Activated naive CD4-positive, alpha-beta T cell treated with anti-CD3 and anti-CD28 coated beads, Interleukin-2, amount 50 U/mL, for 16 hours (primary cell): ENCODE measurements around the gene OR8S1.
"Not testable (repeated sequence)": the region's sequence is repeated elsewhere in the genome, so short reads cannot be mapped to it uniquely, and the experiment has no call there.

ENCODE experiments used
- DNase-seq: peaks from one replicate; pipeline ENCODE4 v3.0.0-alpha.2; 2020

The OR8S1 gene, protein sequence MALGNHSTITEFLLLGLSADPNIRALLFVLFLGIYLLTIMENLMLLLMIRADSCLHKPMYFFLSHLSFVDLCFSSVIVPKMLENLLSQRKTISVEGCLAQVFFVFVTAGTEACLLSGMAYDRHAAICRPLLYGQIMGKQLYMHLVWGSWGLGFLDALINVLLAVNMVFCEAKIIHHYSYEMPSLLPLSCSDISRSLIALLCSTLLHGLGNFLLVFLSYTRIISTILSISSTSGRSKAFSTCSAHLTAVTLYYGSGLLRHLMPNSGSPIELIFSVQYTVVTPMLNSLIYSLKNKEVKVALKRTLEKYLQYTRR

DNA sequence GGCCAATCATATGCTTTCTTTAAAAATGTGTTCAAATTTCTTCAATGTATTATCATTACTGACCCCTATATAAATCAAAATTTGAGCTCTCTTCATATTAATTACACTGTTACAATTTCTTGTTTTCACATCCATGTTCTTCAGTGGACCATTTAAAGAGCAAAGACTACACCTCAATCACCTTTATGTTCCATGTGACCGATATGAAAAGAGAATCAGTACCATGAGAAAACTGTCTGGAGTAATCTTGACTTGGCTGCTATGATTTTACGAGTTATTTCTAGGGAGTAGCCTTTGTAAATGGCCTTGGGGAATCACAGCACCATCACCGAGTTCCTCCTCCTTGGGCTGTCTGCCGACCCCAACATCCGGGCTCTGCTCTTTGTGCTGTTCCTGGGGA lies at the start of gene OR8S1:
TSS of gene OR8S1 (plus strand) at position 301 of the 400 bp plus-strand sequence. CDS start at position 301, 0 bp downstream.
- no peak for DNase-seq

DNA sequence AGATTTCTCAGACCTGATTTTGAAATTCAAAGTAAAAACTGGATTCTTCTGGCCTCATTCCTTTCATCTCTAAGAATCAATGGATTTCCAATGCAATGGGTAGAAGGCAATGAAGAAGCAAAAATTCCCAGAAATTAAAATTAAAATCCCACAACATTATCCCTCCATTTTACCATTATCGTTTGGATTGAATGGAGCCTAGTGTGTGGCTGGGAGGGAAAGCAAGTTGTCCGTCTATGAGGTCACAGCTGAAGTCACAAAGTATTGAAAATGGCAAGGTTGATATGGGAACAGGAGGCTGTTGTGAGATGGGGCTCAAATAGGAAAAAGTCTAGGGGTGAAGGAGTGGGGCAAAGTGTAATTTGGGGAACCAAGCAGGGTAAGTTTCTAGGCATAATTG lies 43.2 kb upstream of the OR8S1 start, which contains the start of gene C12orf54:
TSS of gene C12orf54 (plus strand) at position 301 of the 400 bp plus-strand sequence. CDS start 799 bp downstream, outside the sequence.
- DNase-seq: no peak

DNA sequence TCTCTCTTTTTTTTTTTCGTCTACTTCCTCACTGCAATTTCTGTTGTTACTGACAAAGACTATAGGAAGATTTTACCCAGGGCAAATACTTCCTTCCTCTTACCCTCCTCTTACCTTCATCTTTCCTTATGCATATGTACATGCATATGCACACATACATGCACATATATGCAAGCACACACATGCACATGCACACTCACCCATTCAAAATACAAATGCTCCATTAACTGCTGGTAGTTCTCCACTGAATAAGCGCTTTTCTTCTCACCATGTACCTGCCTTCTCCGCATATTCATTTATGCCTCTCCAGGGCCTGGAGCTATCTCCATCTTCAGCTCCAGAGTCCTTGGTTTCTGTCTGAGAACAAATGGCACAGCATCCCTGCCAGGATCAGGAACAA lies 42.5 kb upstream of the OR8S1 start:
- no peak for DNase-seq

DNA sequence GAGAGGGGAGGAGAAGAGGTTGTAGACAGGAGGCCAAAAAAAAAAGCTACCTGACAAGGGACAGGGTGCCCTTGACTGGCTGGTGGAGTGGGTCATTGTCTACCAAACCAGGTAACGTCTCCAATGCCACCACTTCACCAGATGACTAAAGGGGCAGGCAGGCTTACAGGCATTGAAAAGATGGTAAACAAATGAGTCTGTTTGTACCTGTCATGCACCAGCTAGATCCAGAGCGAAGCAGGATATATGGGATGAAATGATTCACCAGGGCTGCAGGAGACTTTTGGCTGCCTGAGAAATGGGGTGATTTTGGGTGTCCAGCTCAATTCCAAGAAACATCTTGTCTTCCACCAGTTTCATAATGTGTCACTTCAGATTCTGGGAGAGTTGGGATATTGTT lies 39.2 kb upstream of the OR8S1 start:
- DNase-seq: no peak

DNA sequence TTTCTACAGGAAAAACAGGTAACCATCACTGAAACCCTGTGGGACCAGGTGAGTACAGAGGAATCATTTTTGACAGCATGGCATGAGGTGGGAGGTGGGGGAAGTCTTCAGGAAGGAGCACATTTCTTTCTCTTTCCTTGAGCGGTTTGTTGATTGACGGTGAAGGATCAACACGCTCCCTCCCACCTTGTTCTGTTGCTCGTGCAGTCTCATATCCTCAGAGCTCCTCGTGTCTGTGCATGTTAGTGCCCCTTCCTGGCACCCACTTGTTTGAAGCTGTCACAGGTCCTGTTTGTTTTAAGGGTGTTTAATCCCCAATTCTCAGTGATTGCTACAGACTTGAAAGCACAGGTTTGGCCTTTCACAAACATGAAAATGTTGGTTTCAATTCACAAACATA lies 38.8 kb upstream of the OR8S1 start:
- no peak for DNase-seq

GRCh38 chr12:48489012-48489411 lies 36.4 kb upstream of the OR8S1 start:
- DNase-seq: no peak

- DNase-seq: not testable (repeated sequence)
Measured at GRCh38 chr12:48489456-48489855, 36.0 kb upstream of the OR8S1 start.

DNA sequence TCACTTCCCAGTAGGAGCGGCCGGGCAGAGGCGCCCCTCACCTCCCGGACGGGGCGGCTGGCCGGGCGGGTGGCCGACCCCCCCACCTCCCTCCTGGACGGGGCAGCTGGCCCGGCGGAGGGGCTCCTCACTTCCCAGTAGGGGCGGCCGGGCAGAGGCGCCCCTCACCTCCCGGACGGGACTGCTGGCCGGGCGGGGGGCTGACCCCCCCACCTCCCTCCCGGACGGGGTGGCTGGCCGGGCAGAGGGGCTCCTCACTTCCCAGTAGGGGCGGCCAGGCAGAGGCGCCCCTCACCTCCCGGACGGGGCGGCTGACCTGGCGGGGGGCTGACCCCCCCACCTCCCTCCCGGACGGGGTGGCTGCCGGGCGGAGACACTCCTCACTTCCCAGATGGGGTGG lies 25.2 kb upstream of the OR8S1 start:
- not testable (repeated sequence) for DNase-seq

DNA sequence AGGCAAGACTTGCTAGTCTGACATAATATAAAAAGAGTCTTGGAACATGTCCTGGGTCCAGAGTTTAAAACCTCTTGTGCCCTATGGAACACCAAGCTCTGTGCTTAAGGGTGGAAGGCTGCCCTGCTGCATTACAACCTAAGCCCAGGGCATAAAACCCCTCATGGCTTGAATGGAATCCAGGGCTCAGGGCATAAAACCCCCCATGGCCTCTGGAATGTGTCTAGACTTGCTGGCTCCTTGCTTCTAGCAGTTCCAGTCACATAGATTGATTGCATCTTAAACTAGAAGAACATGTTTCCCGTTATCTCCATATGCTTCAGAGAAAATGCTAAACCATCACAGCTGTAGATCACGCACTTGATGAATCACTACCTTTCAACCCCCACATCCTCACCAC lies 18.6 kb upstream of the OR8S1 start:
- DNase-seq: not testable (repeated sequence)

DNA sequence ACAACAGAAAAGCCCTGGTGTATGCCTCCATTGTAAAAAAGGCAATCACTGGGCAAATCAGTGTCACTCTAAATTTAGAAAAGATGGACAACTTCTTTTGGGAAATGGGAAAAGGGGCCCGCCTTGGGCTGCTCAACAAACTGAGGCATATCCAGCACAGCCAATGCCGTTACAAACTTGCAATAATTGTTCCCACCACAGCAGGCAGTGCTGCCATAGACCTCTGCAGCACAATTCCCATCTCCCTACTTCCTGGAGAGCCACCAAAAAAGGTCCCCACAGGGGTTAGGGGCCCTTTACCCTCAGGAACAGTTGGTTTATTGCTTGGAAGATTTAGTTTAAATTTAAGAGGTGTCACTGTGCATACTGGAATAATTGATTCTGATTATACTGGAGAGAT lies 16.4 kb upstream of the OR8S1 start:
- DNase-seq: no peak

GRCh38 chr12:48510111-48510510 lies 15.3 kb upstream of the OR8S1 start:
- no peak for DNase-seq

GRCh38 chr12:48512855-48513254 lies 12.6 kb upstream of the OR8S1 start:
- no peak for DNase-seq

- no peak for DNase-seq
Measured at GRCh38 chr12:48514728-48515127, 10.7 kb upstream of the OR8S1 start.

GRCh38 chr12:48520381-48520780 lies 5.1 kb upstream of the OR8S1 start:
- DNase-seq: not testable (repeated sequence)

DNA sequence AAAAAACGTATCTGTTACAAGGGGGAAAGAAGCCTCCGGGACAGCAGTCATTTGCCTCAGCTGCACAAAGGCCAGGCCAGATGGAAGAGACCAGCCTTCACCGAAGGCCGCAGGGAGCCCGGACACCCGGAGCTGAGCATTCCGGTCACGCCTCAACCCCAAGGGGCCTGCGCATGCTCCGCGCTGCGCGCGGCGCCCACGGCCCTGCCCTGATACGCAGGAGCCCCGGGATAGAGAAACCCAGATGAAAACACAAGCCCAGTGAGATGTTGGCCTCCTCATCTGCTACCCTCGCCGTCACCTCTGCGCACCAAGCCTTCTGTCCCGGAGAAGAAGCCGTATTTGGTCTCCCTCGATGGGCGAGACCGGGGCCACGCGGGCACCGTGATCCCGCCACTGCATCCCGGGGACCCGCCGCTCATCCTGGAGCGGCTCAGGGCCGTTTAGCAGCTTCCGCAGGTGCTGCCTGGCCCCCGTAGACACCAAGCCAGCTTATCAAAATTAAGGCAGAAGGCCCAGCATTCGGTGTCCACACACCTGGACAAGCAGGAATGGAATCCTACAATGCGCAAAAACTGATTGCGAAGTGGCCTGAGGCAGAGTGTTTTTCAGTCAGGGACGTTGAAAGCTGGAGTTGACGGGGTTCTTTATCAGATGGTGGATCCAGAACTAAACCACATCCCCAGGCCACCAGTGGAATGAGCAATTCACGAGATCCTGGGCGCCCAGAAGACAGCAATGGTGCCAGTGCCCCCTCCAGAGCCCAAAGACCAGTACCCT lies 2.6 kb downstream of the OR8S1 start:
- DNase-seq: no peak

DNA sequence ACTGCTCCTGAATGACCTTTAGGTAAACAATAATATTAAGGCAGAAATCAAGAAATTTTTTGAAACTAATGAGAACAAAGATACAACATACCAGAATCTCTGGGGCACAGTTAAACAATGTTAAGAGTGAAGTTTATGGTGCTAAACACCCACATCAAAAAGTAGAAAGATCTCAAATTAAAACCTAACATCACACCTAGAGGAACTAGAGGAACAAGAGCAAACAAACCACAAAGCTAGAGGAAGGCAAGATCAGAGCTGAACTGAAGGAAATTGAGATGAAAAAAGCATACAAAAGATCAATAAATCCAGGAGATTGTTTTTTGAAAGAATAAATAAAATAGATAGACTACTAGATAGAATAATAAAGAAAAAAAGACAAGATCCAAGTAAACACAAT lies 7.2 kb downstream of the OR8S1 start:
- DNase-seq: no peak

GRCh38 chr12:48536602-48537001 lies 11.2 kb downstream of the OR8S1 start:
- DNase-seq: no peak

GRCh38 chr12:48542300-48542928 lies 17.0 kb downstream of the OR8S1 start:
- peak; percentile 60 for DNase-seq

- DNase-seq: no peak
Measured at GRCh38 chr12:48545833-48546469, 20.5 kb downstream of the OR8S1 start.

DNA sequence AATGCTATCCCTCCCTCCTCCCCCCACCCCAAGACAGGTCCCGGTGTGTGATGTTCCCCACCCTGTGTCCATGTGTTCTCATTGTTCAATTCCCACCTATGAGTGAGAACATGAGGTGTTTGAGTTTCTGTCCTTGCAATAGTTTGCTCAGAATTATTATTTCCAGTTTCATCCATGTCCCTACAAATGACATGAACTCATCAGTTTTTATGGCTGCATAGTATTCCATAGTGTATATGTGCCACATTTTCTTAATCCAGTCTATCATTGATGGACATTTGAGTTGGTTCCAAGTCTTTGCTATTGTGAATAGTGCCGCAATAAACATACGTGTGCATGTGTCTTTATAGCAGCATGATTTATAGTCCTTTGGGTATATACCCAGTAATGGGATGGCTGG lies 21.6 kb downstream of the OR8S1 start:
- not testable (repeated sequence) for DNase-seq

DNA sequence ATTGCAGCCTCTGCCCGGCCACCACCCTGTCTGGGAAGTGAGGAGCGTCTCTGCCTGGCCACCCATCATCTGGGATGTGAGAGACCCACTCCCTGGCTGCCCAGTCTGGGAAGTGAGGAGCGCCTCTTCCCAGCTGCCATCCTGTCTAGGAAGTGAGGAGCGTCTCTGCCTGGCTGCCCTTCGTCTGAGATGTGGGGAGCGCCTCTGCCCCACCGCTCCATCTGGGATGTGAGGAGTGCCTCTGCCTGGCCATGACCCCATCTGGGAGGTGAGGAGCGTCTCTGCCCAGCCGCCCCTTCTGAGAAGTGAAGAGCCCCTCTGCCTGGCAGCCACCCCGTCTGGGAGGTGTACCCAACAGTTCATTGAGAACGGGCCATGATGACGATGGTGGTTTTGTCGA lies 26.2 kb downstream of the OR8S1 start:
- not testable (repeated sequence) for DNase-seq

DNA sequence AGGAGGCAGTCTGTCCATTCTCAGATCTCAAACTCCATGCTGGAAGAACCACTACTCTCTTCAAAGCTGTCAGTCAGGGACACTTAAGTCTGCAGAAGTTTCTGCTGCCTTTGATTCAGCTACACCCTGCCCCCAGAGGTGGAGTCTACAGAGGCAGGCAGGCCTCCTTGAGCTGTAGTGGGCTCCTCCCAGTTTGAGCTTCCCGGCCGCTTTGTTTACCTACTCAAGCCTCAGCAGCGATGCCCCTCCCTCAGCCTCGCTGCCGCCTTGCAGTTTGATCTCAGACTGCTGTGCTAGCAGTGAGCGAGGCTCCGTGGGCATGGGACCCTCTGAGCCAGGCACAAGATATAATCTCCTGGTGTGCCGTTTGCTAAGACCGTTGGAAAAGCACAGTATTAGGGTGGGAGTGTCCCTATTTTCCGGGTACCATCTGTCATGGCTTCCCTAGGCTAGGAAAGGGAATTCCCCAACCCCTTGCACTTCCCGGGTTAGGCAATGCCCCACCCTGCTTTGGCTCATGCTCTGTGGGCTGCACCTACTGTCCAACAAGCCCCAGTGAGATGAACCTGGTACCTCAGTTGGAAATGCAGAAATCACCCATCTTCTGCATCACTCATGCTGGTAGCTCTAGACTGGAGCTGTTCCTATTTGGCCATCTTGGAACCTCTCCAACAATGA lies 28.4 kb downstream of the OR8S1 start:
- peak; percentile 41 for DNase-seq

- no peak for DNase-seq
Measured at GRCh38 chr12:48556631-48557030, 31.2 kb downstream of the OR8S1 start.
